T-helper 9 cell (primary cell): ENCODE measurements around the gene PIPOX.

ENCODE experiments used
- DNase-seq: peaks from one replicate; pipeline ENCODE4 v3.0.0-alpha.2; 2020

PIPOX gene

DNA sequence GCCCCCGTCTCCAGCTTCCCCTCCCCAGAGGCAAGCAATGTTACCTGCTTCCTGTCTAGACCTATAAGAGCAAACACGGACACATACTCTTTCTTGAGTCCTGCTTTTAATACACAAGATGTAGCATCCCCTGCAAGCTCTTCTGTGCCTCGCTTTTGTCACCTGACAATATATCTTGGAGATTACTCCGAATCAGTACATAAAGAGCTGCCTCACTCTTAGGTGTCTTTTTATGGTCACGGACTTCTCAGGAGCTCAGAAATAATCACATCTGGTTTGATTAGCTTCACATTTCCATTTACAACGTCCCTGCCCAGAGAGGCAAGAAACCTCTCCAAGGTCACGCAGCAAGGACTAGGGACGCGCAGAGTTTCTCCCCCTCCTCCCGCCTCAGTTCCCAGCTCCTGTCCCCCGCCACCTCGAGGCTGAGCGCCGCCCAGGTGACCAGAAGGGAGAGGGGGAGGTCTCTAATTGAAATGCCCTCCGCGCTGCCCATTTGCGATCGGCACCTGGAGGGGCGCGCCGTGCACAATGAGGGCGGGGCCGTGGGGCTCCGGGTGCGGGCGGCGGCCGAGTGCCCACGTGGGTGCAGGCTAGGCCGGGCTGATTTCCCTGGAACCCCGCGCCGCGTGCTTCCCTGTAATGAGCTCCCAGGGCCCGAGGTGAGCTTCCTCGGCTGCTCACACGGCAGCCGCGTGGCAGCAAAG, 23.3 kb upstream of the PIPOX start:
- no peak for DNase-seq

- no peak for DNase-seq
These were observed 22.4 kb upstream of the PIPOX start for GRCh38 chr17:29020576-29020975.

DNA sequence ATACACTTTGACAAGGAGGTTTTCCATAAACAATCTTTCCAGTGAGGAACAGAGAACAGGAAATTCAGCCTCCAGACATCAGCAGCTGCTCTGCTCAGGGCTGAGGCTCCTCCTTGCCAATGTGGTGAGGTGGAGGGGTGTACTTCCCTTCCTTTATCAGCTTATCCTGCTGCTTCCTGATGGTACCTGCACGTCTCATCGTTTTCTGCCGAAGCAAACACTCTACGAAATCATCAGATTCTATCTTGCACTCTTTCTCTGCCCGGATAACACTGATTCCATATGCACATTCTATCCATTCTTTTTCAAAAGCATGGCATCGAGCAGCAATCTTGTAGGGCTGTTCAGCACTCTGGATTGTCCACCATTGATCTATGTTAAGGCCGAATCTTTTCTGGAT, 21.7 kb upstream of the PIPOX start:
- no peak for DNase-seq

GRCh38 chr17:29022074-29022473, 20.9 kb upstream of the PIPOX start:
- no peak for DNase-seq

DNA sequence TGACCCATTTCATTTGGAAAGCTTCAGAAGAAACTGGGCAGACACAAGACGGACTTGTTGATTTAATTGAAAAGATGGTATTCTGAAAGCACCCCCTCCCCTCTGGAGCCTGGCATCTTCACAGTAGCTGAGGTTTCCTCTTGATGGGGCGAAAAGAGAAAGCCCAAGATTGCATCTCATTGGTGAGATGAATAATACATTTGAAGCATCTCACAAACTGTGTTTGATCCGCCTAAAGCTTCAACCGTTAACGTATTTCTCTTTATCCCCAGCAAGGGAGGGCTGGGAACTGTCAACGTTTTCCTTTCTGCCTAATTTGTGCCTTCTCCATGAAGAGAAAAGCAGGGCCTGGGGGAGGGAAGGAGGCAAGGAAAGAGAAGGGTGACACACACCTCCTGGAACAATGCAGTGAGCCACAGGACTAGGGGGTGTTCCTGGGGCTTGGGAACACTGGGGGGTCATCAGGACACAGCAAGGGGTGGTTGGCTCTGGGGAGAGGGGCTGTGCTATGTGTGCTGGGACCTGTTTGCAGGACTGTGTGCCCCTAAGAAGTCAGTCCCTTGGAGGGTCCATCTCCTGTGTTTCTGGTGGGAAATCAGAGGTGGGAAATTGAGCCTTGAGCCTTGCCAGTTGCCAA, 18.5 kb upstream of the PIPOX start:
- no peak for DNase-seq

- no peak for DNase-seq
These were observed 11.5 kb upstream of the PIPOX start for GRCh38 chr17:29031488-29031887.

- no peak for DNase-seq
These were observed 10.7 kb upstream of the PIPOX start for GRCh38 chr17:29032013-29032856.

DNA sequence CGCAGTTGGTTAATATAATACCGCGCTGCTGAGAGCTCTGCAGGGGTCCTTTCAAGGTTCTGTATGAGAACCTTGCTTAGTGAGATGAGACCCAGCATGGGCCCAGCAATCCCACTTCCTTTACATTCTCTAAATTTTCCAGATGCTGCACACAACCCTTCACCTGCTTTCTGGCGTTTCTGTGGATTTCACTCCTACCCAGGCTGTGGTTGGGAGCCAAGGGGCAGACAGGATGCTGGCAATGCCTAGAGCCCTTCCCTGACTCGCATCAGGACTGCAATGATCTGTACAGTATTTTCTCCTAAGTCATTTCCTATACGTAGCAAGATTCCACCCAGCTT, 10.1 kb upstream of the PIPOX start:
- no peak for DNase-seq

GRCh38 chr17:29034510-29034909, 8.4 kb upstream of the PIPOX start:
- DNase-seq, result no peak

DNA sequence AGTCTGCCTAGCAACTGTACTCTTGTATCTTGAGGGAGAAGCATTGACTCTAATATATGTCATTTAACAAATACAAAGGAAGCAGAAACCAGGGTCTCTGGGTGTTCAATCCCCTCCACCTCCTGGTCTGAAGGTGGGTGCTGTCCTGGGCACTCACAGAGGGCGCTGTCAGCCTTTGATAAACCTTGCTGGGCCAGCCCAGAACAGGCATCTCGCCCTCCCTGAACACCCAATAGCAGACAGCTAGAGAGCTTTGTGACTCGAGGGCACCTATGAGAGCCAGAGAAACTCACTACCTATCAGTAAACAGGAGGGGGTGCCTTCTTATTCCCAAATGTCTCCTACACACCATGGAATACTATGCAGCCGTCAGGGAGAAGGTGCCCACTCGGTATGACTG, 6.4 kb upstream of the PIPOX start:
- no peak for DNase-seq

DNA sequence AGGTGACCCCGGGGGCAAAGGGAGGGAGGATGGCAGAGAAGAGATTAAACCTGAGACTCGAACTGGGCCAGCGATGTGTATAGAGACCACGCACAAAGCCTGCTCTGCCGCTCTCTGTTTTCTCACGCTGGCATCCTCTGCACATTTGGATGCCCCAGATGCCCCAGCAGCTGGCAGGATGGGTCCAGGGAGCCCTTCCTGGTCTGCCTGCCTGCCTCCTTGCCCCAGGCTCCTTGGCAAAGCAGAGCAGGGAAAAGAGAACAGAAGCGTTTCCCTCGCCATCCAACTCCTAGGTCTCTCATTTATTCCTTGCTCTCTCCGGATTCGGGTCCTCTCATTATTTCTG, 5.2 kb upstream of the PIPOX start:
- no peak for DNase-seq

- DNase-seq, result no peak
These were observed 4.7 kb upstream of the PIPOX start for GRCh38 chr17:29038085-29038795.

- DNase-seq, result no peak
These were observed 3.0 kb upstream of the PIPOX start for GRCh38 chr17:29039764-29040598.

DNA sequence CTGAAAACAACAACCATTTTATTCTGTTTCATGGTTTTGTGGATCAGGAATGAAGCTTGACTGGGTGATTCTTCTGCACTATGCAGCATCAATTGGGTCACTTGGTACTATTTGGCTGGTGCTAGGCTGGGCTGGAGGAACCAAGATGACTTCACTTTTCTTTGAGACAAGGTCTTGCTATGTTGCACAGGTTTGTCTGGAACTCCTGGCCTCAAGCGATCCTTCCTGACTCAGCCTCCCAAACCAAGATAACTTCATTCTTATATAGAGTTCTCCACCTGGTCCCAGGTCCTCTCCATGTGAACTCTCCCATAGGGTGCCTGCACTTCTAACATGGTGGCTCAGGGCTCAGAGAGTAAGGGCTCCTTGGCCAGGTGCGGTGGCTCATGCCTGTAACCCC, 1.9 kb upstream of the PIPOX start:
- DNase-seq, result no peak

- DNase-seq, result no peak
These were observed 1.4 kb upstream of the PIPOX start for GRCh38 chr17:29041571-29041970.

DNA sequence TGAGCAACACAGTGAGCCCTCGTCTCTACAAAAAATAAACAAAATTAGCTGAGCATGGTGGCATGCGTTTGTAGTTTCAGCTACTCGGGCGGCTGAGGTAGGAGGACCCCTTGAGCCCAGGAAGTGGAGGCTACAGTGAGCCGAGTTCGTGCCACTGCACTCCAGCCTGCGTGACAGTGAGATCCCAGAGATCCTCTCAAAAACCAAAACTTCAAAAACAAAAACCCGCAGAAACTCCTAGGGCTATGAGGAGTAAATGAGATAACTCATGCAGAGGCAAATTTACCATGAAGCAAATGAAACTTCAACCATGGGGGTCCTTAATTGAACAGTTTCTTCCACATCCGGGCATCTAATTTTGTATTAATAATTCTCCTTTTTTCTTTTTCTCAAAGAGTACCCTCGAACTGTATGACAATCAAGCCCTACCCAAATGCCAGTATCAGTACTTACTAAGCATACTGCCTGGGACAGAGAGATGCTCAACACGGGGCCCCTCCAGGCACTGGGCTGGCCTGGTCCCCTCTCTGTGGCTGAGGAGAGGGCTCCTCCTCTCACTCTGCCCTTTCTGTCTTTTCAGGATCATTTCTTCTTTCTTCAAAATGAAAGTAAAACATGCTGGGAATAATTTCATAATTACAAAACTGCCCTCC, 789 bp upstream of the PIPOX start:
- DNase-seq, result no peak

DNA sequence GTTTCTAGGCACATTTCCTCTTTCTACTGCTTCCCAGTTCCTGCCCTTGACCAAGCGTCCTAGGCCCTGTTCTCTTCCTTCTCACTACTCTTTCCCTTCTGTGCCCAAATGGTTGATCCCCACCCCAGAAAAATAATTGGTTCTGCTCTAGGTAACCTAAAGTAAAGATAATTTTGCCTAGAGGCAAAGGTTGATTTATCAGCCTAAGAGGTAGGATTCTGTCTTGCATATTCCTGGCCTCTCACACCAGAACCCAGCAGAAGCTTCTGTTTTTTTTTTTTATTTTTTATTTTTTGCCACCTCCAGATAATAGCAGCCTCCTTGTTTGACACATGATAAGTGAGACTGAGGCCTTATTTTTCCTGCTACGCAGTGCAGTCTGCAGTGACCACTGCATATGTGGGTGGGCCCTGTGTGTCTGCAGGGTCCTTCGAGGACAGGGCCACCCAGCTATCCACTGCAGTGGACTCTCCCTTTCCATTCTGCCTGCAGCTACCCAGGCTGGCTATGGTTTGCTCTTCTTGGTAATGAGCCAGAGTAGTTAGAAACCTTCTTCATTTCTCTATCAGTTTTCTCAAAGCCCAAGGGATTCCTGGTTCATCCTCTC, 701 bp downstream of the PIPOX start:
- DNase-seq, result no peak

GRCh38 chr17:29045026-29045425, 2.1 kb downstream of the PIPOX start:
- DNase-seq, result no peak

- no peak for DNase-seq
These were observed 3.0 kb downstream of the PIPOX start for GRCh38 chr17:29045734-29046472.

GRCh38 chr17:29046473-29046839, 3.5 kb downstream of the PIPOX start:
- DNase-seq, result no peak
